GM23338 (cell line): ENCODE data around the gene OBP2A. TPM values are rescaled to one million over a fixed set of nuclear protein-coding genes. Genes with fewer than 3 reads are reported as not detected.

ENCODE experiments used
- ATAC-seq: fragments of 200-7000 bp; cut with Tn5 transposase; 3 replicates; pipeline ENCODE4 v1.9.1; 2020
- DNase-seq: peaks from one replicate; pipeline ENCODE4 v3.0.0-alpha.2; 2015; ENCODE audit warnings: low spot score
- H2AFZ ChIP-seq: fragments of 200-600 bp; sonication (generic); 2 replicates; pipeline ENCODE4 v1.8.0; 2016; ENCODE audit warnings: antibody characterized with exemption, mild to moderate bottlenecking, moderate library complexity
- H3F3A ChIP-seq: fragments of 200-600 bp; sonication (generic); replicated peaks from 2 replicates; pipeline ENCODE4 v1.8.0; 2017; ENCODE audit warnings: antibody characterized with exemption, mixed run types, low read depth
- H3K27ac ChIP-seq: fragments of 200-600 bp; sonication (generic); 2 replicates; pipeline ENCODE4 v1.6.1; 2016; ENCODE audit warnings: low read depth
- H3K27me3 ChIP-seq: fragments of 200-600 bp; sonication (generic); 2 replicates; pipeline ENCODE4 v1.8.0; 2016; ENCODE audit warnings: mild to moderate bottlenecking, mixed run types, moderate library complexity; ENCODE audit not compliant: insufficient read depth
- H3K36me3 ChIP-seq: fragments of 200-600 bp; sonication (generic); 2 replicates; pipeline ENCODE4 v1.8.0; 2016; ENCODE audit warnings: mild to moderate bottlenecking; ENCODE audit not compliant: insufficient read depth
- H3K4me1 ChIP-seq: fragments of 200-600 bp; sonication (generic); 2 replicates; pipeline ENCODE4 v1.8.0; 2016; ENCODE audit warnings: mild to moderate bottlenecking, moderate library complexity; ENCODE audit not compliant: insufficient read depth
- H3K4me2 ChIP-seq: fragments of 200-600 bp; sonication (generic); 2 replicates; pipeline ENCODE4 v1.7.1; 2017; ENCODE audit warnings: mixed run types
- H3K4me3 ChIP-seq: fragments of 200-600 bp; sonication (generic); 2 replicates; pipeline ENCODE4 v1.6.1; 2016; ENCODE audit warnings: mixed run types
- H3K79me2 ChIP-seq: fragments of 200-600 bp; sonication (generic); replicated peaks from 2 replicates; pipeline ENCODE4 v1.8.0; 2017; ENCODE audit warnings: mild to moderate bottlenecking; ENCODE audit not compliant: insufficient read depth
- H3K9me2 ChIP-seq: fragments of 200-600 bp; sonication (generic); 2 replicates; pipeline ENCODE4 v1.8.0; 2017; ENCODE audit not compliant: insufficient read depth
- H4K20me1 ChIP-seq: fragments of 200-600 bp; sonication (generic); replicated peaks from 2 replicates; pipeline ENCODE4 v1.8.0; 2017; ENCODE audit warnings: mild to moderate bottlenecking; ENCODE audit not compliant: insufficient read depth
- H3K27ac Mint-ChIP-seq: 2 replicates; pipeline ENCODE4 v1.8.0; 2020; ENCODE audit warnings: inconsistent platforms, mild to moderate bottlenecking, moderate library complexity, mixed read lengths
- H3K27me3 Mint-ChIP-seq: 3 replicates; pipeline ENCODE4 v1.8.0; 2022; ENCODE audit warnings: low read depth, mild to moderate bottlenecking, moderate library complexity, mixed read lengths, inconsistent platforms; ENCODE audit not compliant: insufficient read depth, poor library complexity
- H3K36me3 Mint-ChIP-seq: 3 replicates; pipeline ENCODE4 v1.8.0; 2021; ENCODE audit warnings: low read depth, mild to moderate bottlenecking, inconsistent platforms, moderate library complexity, mixed read lengths
- H3K4me1 Mint-ChIP-seq: 3 replicates; pipeline ENCODE4 v1.8.0; 2020; ENCODE audit warnings: mild to moderate bottlenecking, inconsistent platforms, mixed read lengths
- H3K4me3 Mint-ChIP-seq: 3 replicates; pipeline ENCODE4 v1.8.0; 2021; ENCODE audit warnings: moderate library complexity, mild to moderate bottlenecking, inconsistent platforms, mixed read lengths
- H3K9me3 Mint-ChIP-seq: 3 replicates; pipeline ENCODE4 v1.8.0; 2020; ENCODE audit warnings: moderate library complexity, mild to moderate bottlenecking, inconsistent platforms, mixed read lengths
- CREB1 ChIP-seq: fragments of 250-450 bp; sonication (Bioruptor Pico); IDR thresholded peaks from 2 replicates; pipeline ENCODE4 v1.5.0; 2020; ENCODE audit warnings: low read depth, mild to moderate bottlenecking, moderate library complexity
- CTCF ChIP-seq, 2 experiments: fragments of 200-600 bp in 1 of 2; sonication (generic) in 1 of 2; conservative IDR thresholded peaks; 2 replicates each; pipeline versions ENCODE4 v1.5.1 to v1.6.1; 2016 to 2017; ENCODE audit warnings: antibody characterized with exemption in 2 of 2, low read depth in 2 of 2, mild to moderate bottlenecking in 2 of 2, moderate library complexity in 1 of 2
- JUNB ChIP-seq: IDR thresholded peaks from one replicate; pipeline ENCODE4 v1.6.1; 2016; ENCODE audit warnings: antibody characterized with exemption; ENCODE audit not compliant: unreplicated experiment
- NANOG ChIP-seq: IDR thresholded peaks from 2 replicates; pipeline ENCODE4 v1.6.1; 2016; ENCODE audit warnings: antibody characterized with exemption, borderline replicate concordance
- POLR2AphosphoS5 ChIP-seq: IDR thresholded peaks from 2 replicates; pipeline ENCODE4 v1.6.1; 2016; ENCODE audit warnings: antibody characterized with exemption, low read depth
- REST ChIP-seq: IDR thresholded peaks from one replicate; pipeline ENCODE4 v1.6.1; 2018; ENCODE audit warnings: antibody characterized with exemption; ENCODE audit not compliant: unreplicated experiment
- STAT1 ChIP-seq: IDR thresholded peaks from one replicate; pipeline ENCODE4 v1.6.1; 2016; ENCODE audit warnings: antibody characterized with exemption; ENCODE audit not compliant: unreplicated experiment
- ZNF114 ChIP-seq: fragments of 250-450 bp; sonication (Bioruptor Pico); IDR thresholded peaks from 2 replicates; pipeline ENCODE4 v1.5.0; 2020; ENCODE audit warnings: mild to moderate bottlenecking, moderate library complexity
- ZNF331 ChIP-seq: fragments of 250-450 bp; sonication (Bioruptor Pico); IDR thresholded peaks from 2 replicates; pipeline ENCODE4 v1.5.0; 2020; ENCODE audit warnings: low read depth, mild to moderate bottlenecking, moderate library complexity
- polyA plus RNA-seq: library from polyadenylated mRNA; unstranded; fragments of >200 nt; fragmentation: Nextera tagmentation; extraction: Ambion mirVana; gene quantifications from 2 replicates; pipeline ENCODE4 v1.2.1, GENCODE V29; 2016
- total RNA-seq: library from RNA; depleted of rRNA; stranded (reverse); fragments of >200 nt; shearing (Covaris generic); gene quantifications from 2 replicates; pipeline ENCODE4 v1.2.3, GENCODE V29; 2014; rRNA removed
- TF ChIP-seq, protein P1 (sequence below): IDR thresholded peaks from 2 replicates; pipeline ENCODE4 v1.6.1; 2016; ENCODE audit warnings: antibody characterized with exemption

OBP2A gene
- total and polyA plus RNA-seq, 2 experiments from 2014 or later = not detected

GRCh38 chr9:135596211-135596610 lies 50.3 kb downstream of the OBP2A start:
- ATAC-seq (no peak), DNase-seq (no peak)
- no peak overlapping the region for H2AFZ ChIP-seq
- H3K4me3 ChIP-seq = no peak overlapping the region
- H3K4me1 ChIP-seq = no peaks in the 10 kb centered on the region
- H4K20me1 ChIP-seq = no peaks in the 10 kb centered on the region
- H3K27me3 Mint-ChIP-seq = no peaks in the 10 kb centered on the region
- no peaks in the 10 kb centered on the region for H3K79me2 ChIP-seq
- no peak overlapping the region for H3K4me3 Mint-ChIP-seq
- H3K4me1 Mint-ChIP-seq = no peaks in the 10 kb centered on the region
- no peaks in the 10 kb centered on the region for H3K27me3 ChIP-seq
- no peak overlapping the region for H3K27ac Mint-ChIP-seq
- no peaks in the 10 kb centered on the region for H3K36me3 Mint-ChIP-seq
- no peak for TF ChIP-seq CREB1 (CRISPR knock-in tag)
- TF ChIP-seq ZNF331 = no peak
- TF ChIP-seq POLR2AphosphoS5 = no peak
- TF ChIP-seq, protein P1, sequence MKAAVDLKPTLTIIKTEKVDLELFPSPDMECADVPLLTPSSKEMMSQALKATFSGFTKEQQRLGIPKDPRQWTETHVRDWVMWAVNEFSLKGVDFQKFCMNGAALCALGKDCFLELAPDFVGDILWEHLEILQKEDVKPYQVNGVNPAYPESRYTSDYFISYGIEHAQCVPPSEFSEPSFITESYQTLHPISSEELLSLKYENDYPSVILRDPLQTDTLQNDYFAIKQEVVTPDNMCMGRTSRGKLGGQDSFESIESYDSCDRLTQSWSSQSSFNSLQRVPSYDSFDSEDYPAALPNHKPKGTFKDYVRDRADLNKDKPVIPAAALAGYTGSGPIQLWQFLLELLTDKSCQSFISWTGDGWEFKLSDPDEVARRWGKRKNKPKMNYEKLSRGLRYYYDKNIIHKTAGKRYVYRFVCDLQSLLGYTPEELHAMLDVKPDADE = no peak
- TF ChIP-seq CTCF (conservative IDR thresholded peaks at IDR 0.05; ENCODE audit: low read depth in 2 of 2) = no peak
- TF ChIP-seq STAT1 = no peak
- TF ChIP-seq ZNF114 = no peak
- no peak for TF ChIP-seq REST
- TF ChIP-seq NANOG = no peak
- no peak for TF ChIP-seq JUNB
- no peak overlapping the region for H3K27ac ChIP-seq
- H3K9me2 ChIP-seq = 0 out of 2 replicates have a peak, but pooled peaks cover 3% of the 10 kb centered on the region
- H3K9me3 Mint-ChIP-seq = peaks cover 14% of the 10 kb centered on the region
- no peaks in the 10 kb centered on the region for H3F3A ChIP-seq
- H3K36me3 ChIP-seq = no peaks in the 10 kb centered on the region
- H3K4me2 ChIP-seq = no peak overlapping the region

Other genes starting within 250 kb of the OBP2A start
- 44.4 and 49.8 TPM in 2 replicates for gene PPP1R26, start 66.3 kb upstream of the OBP2A start, total RNA-seq
- gene PPP1R26, start 66.3 kb upstream of the OBP2A start, polyA plus RNA-seq = 10.7 and 11.4 TPM in 2 replicates
- 96.5 and 116 TPM in 2 replicates for gene MRPS2, start 45.4 kb upstream of the OBP2A start, total RNA-seq
- 83.2 and 86.6 TPM in 2 replicates for gene MRPS2, start 45.4 kb upstream of the OBP2A start, polyA plus RNA-seq
- gene LCN1, start 24.7 kb upstream of the OBP2A start, total RNA-seq = not detected in 2 replicates
- gene LCN1, start 24.7 kb upstream of the OBP2A start, polyA plus RNA-seq = 0.27 TPM in 1 of 2 replicates, not detected in the other
- gene PAEP, start 15.6 kb downstream of the OBP2A start, total RNA-seq = not detected in 2 replicates
- not detected in 2 replicates for gene PAEP, start 15.6 kb downstream of the OBP2A start, polyA plus RNA-seq
- not detected in 2 replicates for gene GLT6D1, start 93.4 kb downstream of the OBP2A start, total RNA-seq
- not detected in 2 replicates for gene GLT6D1, start 93.4 kb downstream of the OBP2A start, polyA plus RNA-seq
- gene LCN9, start 117.2 kb downstream of the OBP2A start, total RNA-seq = not detected in 2 replicates
- not detected in 2 replicates for gene LCN9, start 117.2 kb downstream of the OBP2A start, polyA plus RNA-seq
- 0.21 TPM in 1 of 2 replicates, not detected in the other for gene SOHLH1, start 153.4 kb downstream of the OBP2A start, total RNA-seq
- not detected in 2 replicates for gene SOHLH1, start 153.4 kb downstream of the OBP2A start, polyA plus RNA-seq
- 0.12 and 0.28 TPM in 2 replicates for gene KCNT1, start 156.1 kb downstream of the OBP2A start, total RNA-seq
- gene KCNT1, start 156.1 kb downstream of the OBP2A start, polyA plus RNA-seq = 0.05 TPM in 2 replicates